Adrenal gland (tissue), 12 donors: Measurements from ENCODE around the gene POC1A. TPM values are rescaled to one million over a fixed set of nuclear protein-coding genes. Genes with fewer than 3 reads are reported as not detected.

Experiments
- DNase-seq, 7 donors: peaks; one replicate each; pipeline ENCODE4 v3.0.0-alpha.2; 2019 to 2020
- H3K27ac ChIP-seq, 5 donors: fragments of 200-600 bp; sonication (generic) in 4 of 5; 1 replicate in 3 of 5; 2 replicates in 2 of 5; pipeline versions ENCODE4 v1.5.1 to v1.8.0; 2016 to 2020; ENCODE audit warnings: mild to moderate bottlenecking in 1 of 5
- H3K27me3 ChIP-seq: fragments of 200-600 bp; 2 replicates; pipeline ENCODE4 v1.8.0; 2021
- H3K36me3 ChIP-seq, 2 donors: fragments of 200-600 bp; replicated peaks in 1 of 2; 1 replicate in 1 of 2; 2 replicates in 1 of 2; pipeline versions ENCODE4 v1.5.1 to v1.8.0; 2018 to 2022
- H3K4me1 ChIP-seq, 2 donors: fragments of 200-600 bp; replicated peaks in 1 of 2; 1 replicate in 1 of 2; 2 replicates in 1 of 2; pipeline versions ENCODE4 v1.5.1 to v1.8.0; 2018 to 2021
- H3K4me3 ChIP-seq, 4 donors: fragments of 200-600 bp; sonication (generic) in 3 of 4; one replicate each; pipeline ENCODE4 v1.5.1; 2016 to 2018
- H3K9me3 ChIP-seq, 3 donors: fragments of 200-600 bp; sonication (generic) in 1 of 3; replicated peaks in 1 of 3; 1 replicate in 2 of 3; 2 replicates in 1 of 3; pipeline versions ENCODE4 v1.5.1 to v1.8.0; 2016 to 2021
- CTCF ChIP-seq, 6 experiments: fragments of 450-650 bp in 4 of 6; fragments of 200-600 bp in 2 of 6; sonication (generic) in 1 of 6; IDR thresholded peaks; 1 replicate in 5 of 6; 2 replicates in 1 of 6; pipeline versions ENCODE4 v1.5.1 to v1.8.0; 2016 to 2021; ENCODE audit warnings: antibody characterized with exemption in 6 of 6, mild to moderate bottlenecking in 2 of 6, moderate library complexity in 1 of 6
- POLR2A ChIP-seq, 2 donors: fragments of 450-650 bp; IDR thresholded peaks; one replicate each; pipeline ENCODE4 v1.6.1; 2017; ENCODE audit warnings: antibody characterized with exemption in 2 of 2, mild to moderate bottlenecking in 2 of 2, moderate library complexity in 1 of 2
- WGBS, 4 donors: extraction: QIAGEN DNeasy Blood & Tissue Kit in 2 of 4; methylation state at CpG; one replicate each; pipeline versions ENCODE4 v1.1.5 to v1.1.7; 2013 to 2017; 5-methylcytosine and 5-hydroxymethylcytosine counted together
- intact Hi-C, 2 donors: fragments of 100-400 bp; cut with DNase I; formaldehyde crosslinking; loops; one replicate each; pipeline versions ENCODE4 v1.14.1 to v1.15.0; 2022 to 2023
- polyA plus RNA-seq, 3 donors: library from polyadenylated mRNA; stranded (reverse); fragments of 200-250 nt in 2 of 3; fragments of 350-450 nt in 1 of 3; fragmentation: Illumina TruSeq in 1 of 3; extraction: RNeasy Lipid Tissue Mini Kit (QIAGEN cat#74804) in 1 of 3; gene quantifications; one replicate each; pipeline ENCODE4 v1.2.3, GENCODE V29; 2013 to 2014
- total RNA-seq, 9 donors: library from RNA; depleted of rRNA in 4 of 9; stranded (reverse); fragments of >200 nt in 4 of 9; fragments of 120-200 nt in 1 of 9; fragmentation: NEBNext Ultra II Directional in 1 of 9; extraction: Animal tissue kit (Norgen Biotek cat#: 25700) in 1 of 9; gene quantifications; one replicate each; pipeline versions ENCODE4 v1.1.0 to v1.2.4, GENCODE V29; 2013 to 2023
- donor health status: healthy with polysubstance abuse.
- donor health status: Bipolar disorder and iron deficiency.
- donor health status: DM: yes; HTN: yes; CAD: no.
- donor health status: DM: no; HTN: no; CAD: no.
- donor health status: DM: no; HTN: no; CAD: no.
- donor health status: DM: yes; HTN: yes; CAD: no.

POC1A gene
- total and polyA plus RNA-seq, 12 donors, result 2.0 to 8.4 (median 5.5) TPM

DNA sequence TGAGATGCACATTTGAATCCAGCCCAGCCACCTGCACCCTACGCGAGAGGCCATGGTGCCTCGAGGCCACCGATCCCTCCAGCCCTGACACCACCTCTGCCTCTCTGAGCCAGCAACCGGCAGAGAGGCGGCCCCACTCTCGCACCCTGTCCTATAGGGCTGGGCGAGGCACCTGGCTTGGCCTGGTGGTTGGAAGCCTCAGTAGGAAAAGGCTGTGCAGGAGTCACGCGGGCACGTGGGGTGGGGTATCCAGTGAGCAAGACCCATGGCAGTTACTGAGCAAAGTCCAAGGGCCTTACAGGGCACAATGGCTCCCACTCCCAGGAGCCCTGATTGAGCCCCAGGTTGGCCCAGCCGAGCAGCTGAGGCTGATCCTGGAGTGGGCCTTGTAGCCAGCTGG, 85.5 kb downstream of the POC1A start:
- Histone ChIP-seq H3K27me3 (no peaks in the 10 kb centered on the region), H3K4me1 (peaks cover 0 to 12% of the 10 kb centered on the region in 2 donors), H3K27ac (no peak overlapping the region), H3K36me3 (no peaks in the 10 kb centered on the region), H3K4me3 (no peak overlapping the region), H3K9me3 (no peaks in the 10 kb centered on the region)
- intact Hi-C loops, result loop anchor here in 1 of 2 donors (10.0 kb wide), 1 partner anchor 46 kb away; no protein-coding TSS in a partner anchor
- DNase-seq, result no peak
- 91 to 100% (median 96%) methylated on average over 2 to 12 of the region's 12 CpGs for WGBS, 4 donors
- TF ChIP-seq CTCF (IDR thresholded peaks at IDR 0.05), result no peak
- TF ChIP-seq POLR2A (IDR thresholded peaks at IDR 0.05), result no peak

DNA sequence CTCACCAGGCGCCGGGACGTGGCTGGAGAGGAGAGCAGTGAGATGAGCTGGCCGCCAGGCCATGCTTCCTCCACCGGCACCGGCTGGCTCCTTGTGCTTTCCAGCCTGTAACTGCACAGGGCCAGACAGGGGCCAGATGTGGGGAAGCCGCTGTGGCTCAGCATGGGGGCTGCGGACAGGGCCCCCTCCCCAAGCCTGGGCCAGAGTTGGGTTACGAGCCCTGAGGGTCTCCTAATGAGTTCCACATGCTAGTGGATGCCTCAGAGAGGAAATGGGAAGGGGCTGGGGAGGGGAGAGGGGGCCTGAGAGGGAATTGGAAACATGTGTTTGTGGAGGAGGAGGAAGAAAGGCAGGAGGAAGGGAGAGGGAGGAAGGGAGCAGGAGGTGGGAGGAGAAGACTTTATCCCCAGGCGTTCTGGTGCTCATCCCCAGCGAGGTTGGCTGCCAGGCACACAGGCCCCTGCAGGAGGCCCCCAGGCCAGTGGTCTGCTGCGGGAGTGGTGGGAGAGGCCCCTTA, 86.1 kb downstream of the POC1A start:
- H3K27ac ChIP-seq, result no peak overlapping the region
- TF ChIP-seq POLR2A (IDR thresholded peaks at IDR 0.05), result no peak
- no peak for TF ChIP-seq CTCF (IDR thresholded peaks at IDR 0.05)
- no peaks in the 10 kb centered on the region for H3K9me3 ChIP-seq
- peaks cover 0 to 12% of the 10 kb centered on the region in 2 donors for H3K4me1 ChIP-seq
- intact Hi-C loops, result loop anchor here in 1 of 2 donors (10.0 kb wide), 1 partner anchor 47 kb away; no protein-coding TSS in a partner anchor
- DNase-seq, result no peak
- H3K36me3 ChIP-seq, result no peaks in the 10 kb centered on the region
- WGBS, 4 donors, result 83 to 90% (median 87%) methylated on average over 10 to 12 of the region's 12 CpGs
- no peaks in the 10 kb centered on the region for H3K27me3 ChIP-seq
- no peak overlapping the region for H3K4me3 ChIP-seq

DNA sequence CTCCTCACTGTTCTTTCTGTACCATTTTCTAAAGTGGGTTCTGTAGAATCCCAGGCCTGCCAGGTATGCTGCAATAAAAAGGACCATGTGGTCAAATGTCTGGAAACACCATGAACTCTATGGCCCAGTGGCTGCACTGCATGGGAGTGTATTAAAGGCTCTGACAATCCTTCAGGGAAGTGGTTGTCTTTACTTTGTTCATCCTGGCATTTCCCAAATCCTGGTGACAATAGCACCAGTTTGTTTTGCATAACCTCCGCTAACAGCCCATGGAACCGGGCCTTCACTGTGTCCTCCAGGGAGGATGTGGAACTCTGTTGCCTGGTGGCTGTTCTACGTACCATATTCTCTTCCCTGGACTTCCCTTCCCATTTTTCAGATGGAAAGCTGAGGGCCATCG, 86.7 kb downstream of the POC1A start:
- Histone ChIP-seq H3K27ac (no peak overlapping the region), H3K4me3 (no peak overlapping the region), H3K36me3 (no peaks in the 10 kb centered on the region), H3K4me1 (peaks cover 0 to 12% of the 10 kb centered on the region in 2 donors), H3K9me3 (no peaks in the 10 kb centered on the region), H3K27me3 (no peaks in the 10 kb centered on the region)
- intact Hi-C loops, result loop anchor here in 1 of 2 donors (10.0 kb wide), 1 partner anchor 47 kb away; no protein-coding TSS in a partner anchor
- no peak for TF ChIP-seq CTCF (IDR thresholded peaks at IDR 0.05)
- 85 to 94% (median 89%) methylated on average over 4 of the region's 4 CpGs for WGBS, 4 donors
- no peak for DNase-seq

DNA sequence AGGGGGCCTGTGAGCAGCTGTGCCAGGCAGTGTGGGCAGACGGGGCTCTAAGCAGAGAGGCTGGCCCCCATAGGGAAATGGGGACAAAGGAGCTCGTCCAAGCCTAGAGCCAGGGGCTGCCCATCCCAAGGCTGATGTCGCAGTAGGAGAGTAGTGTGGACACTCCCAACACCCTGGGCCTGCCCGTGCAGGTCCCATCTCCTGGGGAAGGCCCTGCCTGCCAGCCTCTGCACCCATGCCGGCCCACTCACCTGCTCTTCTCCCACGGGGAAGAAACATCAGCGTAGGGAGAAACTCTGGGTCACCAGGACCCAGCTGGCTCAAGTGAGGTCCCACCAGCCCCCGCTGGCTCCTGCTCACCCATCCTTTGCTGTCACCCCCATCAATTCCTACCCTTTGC, 87.2 kb downstream of the POC1A start:
- Histone ChIP-seq H3K36me3 (no peaks in the 10 kb centered on the region), H3K4me1 (peaks cover 0 to 12% of the 10 kb centered on the region in 2 donors), H3K4me3 (no peak overlapping the region), H3K9me3 (no peaks in the 10 kb centered on the region), H3K27ac (no peak overlapping the region), H3K27me3 (no peaks in the 10 kb centered on the region)
- intact Hi-C loops, result loop anchor here in 1 of 2 donors (10.0 kb wide), 1 partner anchor 48 kb away; no protein-coding TSS in a partner anchor
- DNase-seq, result no peak
- TF ChIP-seq CTCF (IDR thresholded peaks at IDR 0.05) (no peak), POLR2A (IDR thresholded peaks at IDR 0.05) (no peak)
- 87 to 96% (median 96%) methylated on average over 5 to 8 of the region's 8 CpGs for WGBS, 4 donors
